ENCODE measurements around the gene SMCR8. TPM values are rescaled to one million over a fixed set of nuclear protein-coding genes. Genes with fewer than 3 reads are reported as not detected.

The SMCR8 gene
- total and polyA plus RNA-seq, 2 of the 13 experiments (the other 11 are each of a cell fraction or from before 2014, with no cell fraction given) = 7.6 to 11.8 TPM

DNA sequence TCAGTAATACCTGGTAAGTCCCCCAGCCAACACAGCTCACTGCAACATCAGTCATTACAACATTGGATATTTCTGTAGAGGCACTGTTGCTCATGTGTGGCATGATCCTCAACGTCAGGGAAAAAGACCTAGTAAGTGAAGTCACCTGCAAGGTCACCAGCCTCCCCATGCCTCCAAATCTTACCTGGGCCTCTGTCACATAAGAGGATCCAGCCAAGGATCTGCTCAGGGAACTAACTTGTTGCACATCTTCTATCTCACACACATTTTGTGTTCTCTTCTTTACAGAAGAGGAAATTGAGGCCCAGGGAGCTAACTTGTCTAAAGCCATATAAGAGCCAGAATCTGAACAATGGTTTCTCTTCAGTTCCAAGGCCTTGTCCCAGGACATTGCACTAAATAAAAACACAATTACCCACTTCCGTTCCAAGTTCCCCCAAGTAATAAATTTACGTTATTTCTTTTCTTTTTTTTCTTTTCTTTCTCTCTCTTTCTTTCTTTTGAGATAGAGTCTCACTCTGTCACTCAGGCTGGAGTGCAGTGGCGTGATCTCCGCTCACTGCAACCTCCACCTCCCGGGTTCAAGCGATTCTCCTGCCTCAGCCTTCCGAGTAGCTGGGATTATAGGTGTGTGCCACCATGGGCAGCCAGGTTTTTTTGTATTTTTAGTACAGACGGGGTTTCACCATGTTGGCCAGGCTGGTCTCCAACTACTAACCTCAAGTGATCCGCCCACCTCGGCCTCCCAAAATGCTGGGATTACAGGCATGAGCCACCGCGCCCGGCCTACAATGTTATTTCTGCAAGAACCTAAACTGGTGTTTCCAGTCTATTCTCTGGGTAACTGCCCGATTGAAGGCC, 47.0 kb downstream of the SMCR8 start (continued):
- TF ChIP-seq ZNF878 (CRISPR knock-in tag; IDR thresholded peaks at IDR 0.05) = 0 out of 2 replicates have a peak, but pooled peaks have one; percentile 37
- TF ChIP-seq MXD4 (CRISPR knock-in tag; IDR thresholded peaks at IDR 0.05) = no peak
- TF ChIP-seq RBM39 (IDR thresholded peaks at IDR 0.05; ENCODE audit: low read depth, low read length, poor library complexity, severe bottlenecking) = no peak
- no peak for TF ChIP-seq ZNF484 (CRISPR knock-in tag; IDR thresholded peaks at IDR 0.05; ENCODE audit: borderline replicate concordance, low read depth)
- TF ChIP-seq ZNF644 (CRISPR knock-in tag; IDR thresholded peaks at IDR 0.05; ENCODE audit: low read depth) = 0 out of 2 replicates have a peak, but pooled peaks have one; percentile 18
- TF ChIP-seq NFE2L1 (CRISPR knock-in tag; IDR thresholded peaks at IDR 0.05; ENCODE audit: borderline replicate concordance) = no peak

DNA sequence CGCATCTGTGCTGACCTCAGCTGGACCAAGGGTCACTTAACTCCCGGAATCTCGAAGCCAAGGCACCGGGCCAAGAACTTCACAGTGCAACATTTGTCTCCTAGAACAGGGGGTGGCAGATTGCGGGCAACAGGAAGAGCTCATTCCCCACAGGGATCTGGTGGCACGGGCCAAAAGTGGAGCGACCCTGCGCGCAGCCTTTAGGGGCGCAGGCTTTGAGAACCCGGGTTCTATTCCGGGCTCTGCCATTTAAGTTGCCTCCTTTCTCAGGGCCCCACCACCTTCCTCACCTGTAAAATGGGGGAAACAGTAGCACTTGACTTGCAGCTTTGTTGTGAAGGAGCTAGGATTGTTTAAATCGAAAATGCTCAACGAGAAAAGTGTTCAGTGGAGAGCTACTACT, 47.6 kb downstream of the SMCR8 start:
- in situ Hi-C loops (cut with HindIII; ENCODE audit: extremely low pct_ligation_motif_present, low pct_unique_long_range_greater_than_20kb) (no loop called here), intact Hi-C loops (cut with micrococcal nuclease; ENCODE audit: unreplicated experiment) (loop anchor here (10.0 kb wide), 1 partner anchor 48 kb away; the partner anchor contains the start of genes SMCR8 and TOP3A)
- POLR2A ChIA-PET = interaction anchor here (0.7 to 2.1 kb wide), 5 partner anchors 15 to 179 kb away, joined by 4 to 10 read pairs (median 7); partner anchors contain the start of genes ALKBH5, EVPLL, MIEF2 and TOP3A
- Histone ChIP-seq H3K4me1 (ENCODE audit: insufficient read depth, low read length) (peaks cover 22% of the 10 kb centered on the region), H3K9me3 (ENCODE audit: low read length) (no peaks in the 10 kb centered on the region), H3K27me3 (ENCODE audit: control insufficient read depth in 1 of 2, insufficient read depth in 2 of 2, low read length in 2 of 2) (no peaks in the 10 kb centered on the region; a peak in 1 of 5 replicates), H3K79me2 (ENCODE audit: insufficient read depth, low read length) (peaks cover 15% of the 10 kb centered on the region), H3K4me3 (replicated peaks in 1 of 3; ENCODE audit: insufficient read depth in 1 of 3, low read depth in 2 of 3, low read length in 3 of 3) (peak overlapping the region; percentile 83 to 98 (median 93)), H2AFZ (ENCODE audit: low read length) (peak overlapping the region; percentile 35), H3K9ac (ENCODE audit: insufficient read depth, low read depth, low read length) (peak overlapping the region; percentile 80), H3K4me2 (ENCODE audit: low read depth, low read length) (peak overlapping the region; percentile 85), H3K36me3 (replicated peaks in 1 of 2; ENCODE audit: control insufficient read depth in 1 of 2, insufficient read depth in 2 of 2, low read length in 2 of 2) (no peaks in the 10 kb centered on the region), H4K20me1 (ENCODE audit: insufficient read depth, low read length) (no peaks in the 10 kb centered on the region), H3K27ac (ENCODE audit: extremely low read length, insufficient read depth, low read length) (peak overlapping the region; percentile 71)
- peak; percentile 57 for ATAC-seq
- CTCF ChIA-PET (ENCODE audit: low intra/inter-chr PET ratio, low total read pairs) = no interaction called here
- peak; percentile 52 for FAIRE-seq
- 3% methylated on average over 6 of the region's 14 CpGs for WGBS (ENCODE audit: low lambda C conversion rate)
- peak; percentile 76 for DNase-seq (ENCODE audit: low spot score)
- BruUV-seq (replicated peaks) = TSS peak; percentile 83
- TF ChIP-seq ZNF660 (CRISPR knock-in tag; IDR thresholded peaks at IDR 0.05; ENCODE audit: borderline replicate concordance, low read depth) = no peak
- TF ChIP-seq ZNF124 (CRISPR knock-in tag; IDR thresholded peaks at IDR 0.05) = 0 out of 2 replicates have a peak, but pooled peaks have one; percentile 45
- TF ChIP-seq, protein P1, sequence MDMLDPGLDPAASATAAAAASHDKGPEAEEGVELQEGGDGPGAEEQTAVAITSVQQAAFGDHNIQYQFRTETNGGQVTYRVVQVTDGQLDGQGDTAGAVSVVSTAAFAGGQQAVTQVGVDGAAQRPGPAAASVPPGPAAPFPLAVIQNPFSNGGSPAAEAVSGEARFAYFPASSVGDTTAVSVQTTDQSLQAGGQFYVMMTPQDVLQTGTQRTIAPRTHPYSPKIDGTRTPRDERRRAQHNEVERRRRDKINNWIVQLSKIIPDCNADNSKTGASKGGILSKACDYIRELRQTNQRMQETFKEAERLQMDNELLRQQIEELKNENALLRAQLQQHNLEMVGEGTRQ (IDR thresholded peaks at IDR 0.05; ENCODE audit: low read depth, low read length) = no peak
- TF ChIP-seq, protein P1 (CRISPR knock-in tag; IDR thresholded peaks at IDR 0.05; ENCODE audit: borderline replicate concordance) = no peak
- TF ChIP-seq, protein P2, sequence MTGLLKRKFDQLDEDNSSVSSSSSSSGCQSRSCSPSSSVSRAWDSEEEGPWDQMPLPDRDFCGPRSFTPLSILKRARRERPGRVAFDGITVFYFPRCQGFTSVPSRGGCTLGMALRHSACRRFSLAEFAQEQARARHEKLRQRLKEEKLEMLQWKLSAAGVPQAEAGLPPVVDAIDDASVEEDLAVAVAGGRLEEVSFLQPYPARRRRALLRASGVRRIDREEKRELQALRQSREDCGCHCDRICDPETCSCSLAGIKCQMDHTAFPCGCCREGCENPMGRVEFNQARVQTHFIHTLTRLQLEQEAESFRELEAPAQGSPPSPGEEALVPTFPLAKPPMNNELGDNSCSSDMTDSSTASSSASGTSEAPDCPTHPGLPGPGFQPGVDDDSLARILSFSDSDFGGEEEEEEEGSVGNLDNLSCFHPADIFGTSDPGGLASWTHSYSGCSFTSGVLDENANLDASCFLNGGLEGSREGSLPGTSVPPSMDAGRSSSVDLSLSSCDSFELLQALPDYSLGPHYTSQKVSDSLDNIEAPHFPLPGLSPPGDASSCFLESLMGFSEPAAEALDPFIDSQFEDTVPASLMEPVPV (CRISPR knock-in tag; IDR thresholded peaks at IDR 0.05) = 0 out of 2 replicates have a peak, but pooled peaks have one; percentile 11
- no peak for TF ChIP-seq SETDB1 (CRISPR knock-in tag; IDR thresholded peaks at IDR 0.05; ENCODE audit: borderline replicate concordance)
- peak; percentile 10; the same call in 1 of the 2 replicates for TF ChIP-seq ELF1 (CRISPR knock-in tag; IDR thresholded peaks at IDR 0.05)
- peak; percentile 27; the same call in 1 of the 2 replicates for TF ChIP-seq MAFF (IDR thresholded peaks at IDR 0.05; ENCODE audit: low read depth, low read length)
- TF ChIP-seq GATAD1 (CRISPR knock-in tag; IDR thresholded peaks at IDR 0.05) = 0 out of 2 replicates have a peak, but pooled peaks have one; percentile 32
- TF ChIP-seq, protein P3, sequence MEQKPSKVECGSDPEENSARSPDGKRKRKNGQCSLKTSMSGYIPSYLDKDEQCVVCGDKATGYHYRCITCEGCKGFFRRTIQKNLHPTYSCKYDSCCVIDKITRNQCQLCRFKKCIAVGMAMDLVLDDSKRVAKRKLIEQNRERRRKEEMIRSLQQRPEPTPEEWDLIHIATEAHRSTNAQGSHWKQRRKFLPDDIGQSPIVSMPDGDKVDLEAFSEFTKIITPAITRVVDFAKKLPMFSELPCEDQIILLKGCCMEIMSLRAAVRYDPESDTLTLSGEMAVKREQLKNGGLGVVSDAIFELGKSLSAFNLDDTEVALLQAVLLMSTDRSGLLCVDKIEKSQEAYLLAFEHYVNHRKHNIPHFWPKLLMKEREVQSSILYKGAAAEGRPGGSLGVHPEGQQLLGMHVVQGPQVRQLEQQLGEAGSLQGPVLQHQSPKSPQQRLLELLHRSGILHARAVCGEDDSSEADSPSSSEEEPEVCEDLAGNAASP (CRISPR knock-in tag; IDR thresholded peaks at IDR 0.05; ENCODE audit: borderline replicate concordance) = no peak
- peak; percentile 24; the same call in 1 of the 2 replicates for TF ChIP-seq CEBPG (CRISPR knock-in tag; IDR thresholded peaks at IDR 0.05)
